Activated naive CD8-positive, alpha-beta T cell treated with anti-CD3 and anti-CD28 coated beads, Interleukin-2, amount 50 U/mL, for 24 hours (primary cell): ENCODE results near the gene DHRS4.
"Not testable (repeated sequence)": the region's sequence is repeated elsewhere in the genome, so short reads cannot be mapped to it uniquely, and the experiment has no call there.

Experiments
- ATAC-seq: fragments of 150-1000 bp; cut with Tn5 transposase; one replicate; pipeline ENCODE4 v1.10.0; 2021
- DNase-seq: peaks from one replicate; pipeline ENCODE4 v3.0.0; 2021
- H3K27ac Mint-ChIP-seq: one replicate; pipeline ENCODE4 v1.8.0; 2021; ENCODE audit warnings: mild to moderate bottlenecking, mixed read lengths
- H3K27me3 Mint-ChIP-seq: one replicate; pipeline ENCODE4 v1.8.0; 2021; ENCODE audit warnings: mixed read lengths
- H3K36me3 Mint-ChIP-seq: one replicate; pipeline ENCODE4 v1.8.0; 2021; ENCODE audit warnings: low read depth, mixed read lengths
- H3K4me1 Mint-ChIP-seq: one replicate; pipeline ENCODE4 v1.8.0; 2021; ENCODE audit warnings: mixed read lengths
- H3K4me3 Mint-ChIP-seq: one replicate; pipeline ENCODE4 v1.8.0; 2021; ENCODE audit warnings: mild to moderate bottlenecking, moderate library complexity, mixed read lengths
- H3K9me3 Mint-ChIP-seq: one replicate; pipeline ENCODE4 v1.8.0; 2021; ENCODE audit warnings: mixed read lengths

DHRS4 gene

GRCh38 chr14:24012726-24013273, 59.2 kb downstream of the DHRS4 start:
- Mint-ChIP-seq H3K27ac (peak overlapping the region; percentile 9), H3K4me1 (peaks cover 33% of the 10 kb centered on the region)
- H3K9me3 Mint-ChIP-seq, H3K4me3 Mint-ChIP-seq, H3K27me3 Mint-ChIP-seq, DNase-seq, ATAC-seq, H3K36me3 Mint-ChIP-seq: not testable (repeated sequence)

- no peak overlapping the region for H3K4me3 Mint-ChIP-seq
- no peaks in the 10 kb centered on the region for H3K36me3 Mint-ChIP-seq
- H3K4me1 Mint-ChIP-seq: peaks cover 22% of the 10 kb centered on the region
- DNase-seq: peak; percentile 23
- no peak overlapping the region for H3K27ac Mint-ChIP-seq
- peak; percentile 89 for ATAC-seq
- no peaks in the 10 kb centered on the region for H3K9me3 Mint-ChIP-seq
- H3K27me3 Mint-ChIP-seq: peaks cover 4% of the 10 kb centered on the region
Observed at GRCh38 chr14:24013654-24014514, 60.3 kb downstream of the DHRS4 start.

GRCh38 chr14:24015745-24016144, 62.2 kb downstream of the DHRS4 start:
- DNase-seq, H3K36me3 Mint-ChIP-seq, H3K4me1 Mint-ChIP-seq, H3K9me3 Mint-ChIP-seq, H3K27ac Mint-ChIP-seq, H3K4me3 Mint-ChIP-seq, H3K27me3 Mint-ChIP-seq, ATAC-seq: not testable (repeated sequence)
